D721Med (cell line): Measurements from ENCODE around the gene ANO9.

Experiments used
- DNase-seq: peaks from one replicate; pipeline ENCODE4 v3.0.0; 2011; ENCODE audit warnings: low spot score; ENCODE audit not compliant: insufficient read length
- FAIRE-seq: peaks from 2 replicates; lab custom pipeline; 2011; peaks lifted over from hg19 to GRCh38; lab: Jason Lieb, UNC
- CTCF ChIP-seq: IDR thresholded peaks from 2 replicates; pipeline ENCODE4 v1.5.1; 2012; ENCODE audit warnings: mild to moderate bottlenecking, control low read depth; ENCODE audit not compliant: insufficient read depth; ENCODE audit errors: missing control alignments

ANO9 gene

GRCh38 chr11:394858-395655 is 46.8 kb downstream of the ANO9 start:
- FAIRE-seq, result no peak
- no peak for DNase-seq
- TF ChIP-seq CTCF, result no peak

- FAIRE-seq (no peak), DNase-seq (no peak)
- no peak for TF ChIP-seq CTCF
These were observed 47.6 kb downstream of the ANO9 start, which contains the start of gene PKP3 for GRCh38 chr11:394034-394857. PKP3 (plus strand) TSS chr11:394209; CDS start chr11:394293, 84 bp downstream.

- DNase-seq, result no peak
- FAIRE-seq, result no peak
These were observed 48.4 kb downstream of the ANO9 start for GRCh38 chr11:393219-394033.

GRCh38 chr11:392102-392777 is 49.6 kb downstream of the ANO9 start:
- FAIRE-seq (no peak), DNase-seq (no peak)
- no peak for TF ChIP-seq CTCF

More at GRCh38 chr11:393219-394033, 48.4 kb downstream of the ANO9 start:
- no peak for TF ChIP-seq CTCF

GRCh38 chr11:391117-392017 is 50.4 kb downstream of the ANO9 start:
- no peak for FAIRE-seq
- DNase-seq, result no peak
- TF ChIP-seq CTCF, result no peak
